ENCODE data around the gene EPHB3.

DNA sequence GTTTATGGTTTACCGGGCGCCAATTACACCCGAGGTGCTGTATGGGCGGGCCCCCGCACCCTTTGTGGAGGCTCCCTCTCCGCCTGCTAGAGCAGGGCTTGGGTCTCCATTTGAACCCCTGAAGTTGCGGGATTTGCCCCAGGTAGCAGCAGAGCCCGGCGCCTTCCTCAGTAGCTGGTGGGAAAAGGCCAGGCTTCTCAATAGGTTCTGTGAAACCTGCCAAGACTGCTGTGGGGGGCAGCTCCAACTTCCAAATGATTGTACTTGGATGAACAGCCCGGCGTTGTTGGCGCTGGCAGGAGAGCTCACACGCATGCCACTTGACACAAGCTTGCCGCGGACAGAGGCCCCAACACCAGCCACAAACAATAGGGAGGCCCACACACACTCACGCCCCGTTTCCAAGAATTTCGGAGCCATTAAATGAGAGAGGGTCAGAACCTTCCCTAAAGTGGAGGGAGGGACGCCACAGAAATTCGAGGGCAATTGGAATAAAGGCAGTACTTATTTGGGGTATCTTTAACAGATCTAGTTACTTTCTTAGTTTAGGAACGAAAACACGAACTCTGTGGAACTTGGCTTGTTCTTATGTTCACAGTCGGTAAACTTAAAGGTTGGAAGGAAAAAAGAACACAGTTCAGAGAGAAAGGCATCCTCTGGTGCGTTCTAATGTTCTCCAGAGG is 1.4 kb downstream of the EPHB3 start:
- TF ChIP-seq, protein P1, sequence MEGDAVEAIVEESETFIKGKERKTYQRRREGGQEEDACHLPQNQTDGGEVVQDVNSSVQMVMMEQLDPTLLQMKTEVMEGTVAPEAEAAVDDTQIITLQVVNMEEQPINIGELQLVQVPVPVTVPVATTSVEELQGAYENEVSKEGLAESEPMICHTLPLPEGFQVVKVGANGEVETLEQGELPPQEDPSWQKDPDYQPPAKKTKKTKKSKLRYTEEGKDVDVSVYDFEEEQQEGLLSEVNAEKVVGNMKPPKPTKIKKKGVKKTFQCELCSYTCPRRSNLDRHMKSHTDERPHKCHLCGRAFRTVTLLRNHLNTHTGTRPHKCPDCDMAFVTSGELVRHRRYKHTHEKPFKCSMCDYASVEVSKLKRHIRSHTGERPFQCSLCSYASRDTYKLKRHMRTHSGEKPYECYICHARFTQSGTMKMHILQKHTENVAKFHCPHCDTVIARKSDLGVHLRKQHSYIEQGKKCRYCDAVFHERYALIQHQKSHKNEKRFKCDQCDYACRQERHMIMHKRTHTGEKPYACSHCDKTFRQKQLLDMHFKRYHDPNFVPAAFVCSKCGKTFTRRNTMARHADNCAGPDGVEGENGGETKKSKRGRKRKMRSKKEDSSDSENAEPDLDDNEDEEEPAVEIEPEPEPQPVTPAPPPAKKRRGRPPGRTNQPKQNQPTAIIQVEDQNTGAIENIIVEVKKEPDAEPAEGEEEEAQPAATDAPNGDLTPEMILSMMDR (IDR thresholded peaks at IDR 0.05 in 4 of 5, conservative IDR thresholded peaks at IDR 0.05 in 1 of 5) = no peak
- no peak for TF ChIP-seq POLR2A (IDR thresholded peaks at IDR 0.05)

Measured in gastrocnemius medialis (tissue), 4 donors.